Activated CD4-positive, CD25-positive, alpha-beta regulatory T cell treated with anti-CD3 and anti-CD28 coated beads, Interleukin-2, amount 50 U/mL, for 24 hours (primary cell): Measurements from ENCODE around the gene HLCS.

Experiments used
- ATAC-seq, 2 donors: fragments of 150-1000 bp; cut with Tn5 transposase; one replicate each; pipeline ENCODE4 v1.10.0; 2021; ENCODE audit warnings: mild to moderate bottlenecking in 1 of 2, moderate library complexity in 1 of 2

Gene HLCS

DNA sequence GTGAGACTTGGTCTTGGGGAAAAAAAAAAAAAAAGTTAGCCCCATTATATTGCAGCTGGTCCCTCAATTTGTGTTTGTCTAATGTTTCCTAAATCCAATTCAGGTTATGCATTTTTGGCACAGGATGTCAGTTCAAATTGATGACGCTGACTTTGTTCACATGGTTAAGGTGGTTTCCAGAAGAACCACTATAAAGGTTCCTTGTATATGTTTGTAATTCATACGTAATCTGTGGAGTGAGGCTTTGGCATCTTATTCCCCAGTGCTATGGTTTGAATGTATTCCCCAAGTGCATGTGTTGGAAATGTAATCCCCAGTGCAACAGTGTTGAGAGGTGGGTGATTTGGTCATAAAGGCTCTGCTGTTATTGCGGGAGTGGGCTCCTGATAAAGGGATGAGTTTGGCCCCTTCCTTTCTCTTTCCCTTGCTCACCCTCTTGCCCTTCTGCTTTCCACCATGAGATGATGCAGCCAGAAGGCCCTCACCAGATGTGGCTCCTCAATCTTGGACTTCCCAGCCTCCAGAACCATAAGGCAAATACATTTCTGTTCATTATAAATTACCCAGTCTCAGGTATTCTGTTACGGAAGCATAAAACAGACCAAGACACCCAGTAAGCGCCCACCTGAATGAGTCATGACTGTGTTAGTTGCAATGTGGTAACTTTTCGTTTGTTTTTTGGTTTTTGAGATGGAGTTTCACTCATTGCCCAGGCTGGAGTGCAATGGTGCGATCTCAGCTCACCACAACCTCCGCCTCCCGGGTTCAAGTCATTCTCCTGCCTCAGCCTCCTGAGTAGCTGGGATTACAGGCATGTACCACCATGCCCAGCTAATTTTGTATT is 19.5 kb upstream of the HLCS start:
- no peak for ATAC-seq

DNA sequence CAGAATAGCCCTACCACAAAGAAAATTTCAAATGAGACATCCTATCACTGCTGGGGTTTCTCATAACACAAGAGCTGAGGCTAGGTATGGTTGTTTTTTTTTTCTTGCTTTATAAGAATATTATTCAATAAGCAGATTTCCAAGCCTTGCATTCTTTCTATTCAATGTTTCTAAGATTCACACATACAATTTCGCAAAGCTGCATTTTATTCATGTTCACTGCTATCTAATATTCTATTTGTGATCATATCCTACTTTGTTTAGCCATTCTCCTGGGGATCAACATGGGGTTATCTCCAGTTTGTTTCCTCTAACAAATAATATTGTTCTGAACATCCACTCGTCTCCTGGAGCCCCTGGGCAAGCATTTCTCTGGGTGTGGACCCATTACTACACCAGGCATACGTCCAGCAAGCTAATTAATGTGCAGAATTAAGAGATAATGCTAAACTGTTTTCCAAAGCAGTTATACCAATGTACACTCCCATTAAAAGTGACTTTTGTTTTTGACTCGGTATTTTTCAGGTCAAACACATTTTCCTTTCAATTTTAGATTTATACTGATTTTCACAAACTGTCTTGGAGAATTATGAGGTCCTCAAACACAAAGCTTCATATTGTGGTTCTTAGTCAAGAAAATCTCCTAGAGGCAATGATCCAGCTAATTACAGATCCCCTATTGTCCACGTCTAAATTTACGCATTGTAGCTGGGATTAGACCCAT is 15.7 kb upstream of the HLCS start:
- ATAC-seq = no peak

DNA sequence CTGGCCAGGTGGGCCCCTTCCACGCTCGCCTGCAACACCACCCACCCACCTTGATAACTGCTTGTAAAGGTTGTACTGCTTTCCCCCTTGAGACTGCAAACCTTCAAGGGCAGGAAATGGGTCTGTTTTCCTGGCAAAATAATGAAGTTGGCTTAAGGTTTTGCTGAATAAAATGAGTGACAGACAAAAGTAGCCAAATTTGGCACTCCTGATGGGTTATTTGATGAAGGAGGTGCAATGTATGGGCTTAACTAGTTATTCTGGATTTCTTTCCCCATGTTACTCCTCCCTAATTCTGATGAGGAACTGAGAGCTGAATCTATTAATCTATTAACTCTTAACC is 14.6 kb upstream of the HLCS start:
- ATAC-seq = no peak

DNA sequence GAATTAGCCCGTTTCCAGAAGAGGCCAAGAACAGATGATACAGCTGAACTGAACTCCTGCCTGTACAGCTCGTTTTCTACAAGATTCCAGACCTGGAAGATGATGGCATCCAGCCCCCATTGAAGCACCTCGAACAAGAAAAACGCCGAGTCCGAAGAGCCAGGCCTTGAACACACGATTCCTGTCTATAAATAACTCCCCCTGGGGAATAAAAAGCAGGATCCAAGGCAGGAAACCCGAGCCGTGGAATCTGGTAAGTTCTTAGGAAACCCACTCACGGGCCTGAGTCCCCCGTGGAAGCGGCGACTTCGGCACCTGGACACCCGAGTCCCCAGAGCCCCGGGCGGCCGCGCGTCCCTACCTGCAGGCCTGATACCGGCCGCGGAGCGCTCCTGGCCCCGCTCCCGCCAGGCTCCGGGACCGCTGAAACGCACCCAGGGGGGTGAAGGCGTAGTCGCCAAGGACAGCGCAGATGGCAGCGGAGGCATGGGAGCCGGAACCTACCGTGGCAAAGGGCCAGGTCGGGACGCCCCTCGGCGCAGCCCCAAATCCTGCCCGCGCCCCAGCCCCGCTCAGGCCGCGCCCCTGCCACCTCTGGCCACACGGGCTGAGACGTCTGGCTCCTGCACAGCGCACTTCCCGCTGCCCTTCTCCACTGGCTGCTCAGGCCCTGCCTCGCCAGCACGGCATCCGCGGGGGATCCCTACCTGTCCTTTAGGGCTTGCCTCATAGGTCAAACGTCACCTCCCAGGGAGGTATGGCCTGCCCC is 14.0 kb upstream of the HLCS start:
- peak in 1 of 2 donors; percentile 16 for ATAC-seq

DNA sequence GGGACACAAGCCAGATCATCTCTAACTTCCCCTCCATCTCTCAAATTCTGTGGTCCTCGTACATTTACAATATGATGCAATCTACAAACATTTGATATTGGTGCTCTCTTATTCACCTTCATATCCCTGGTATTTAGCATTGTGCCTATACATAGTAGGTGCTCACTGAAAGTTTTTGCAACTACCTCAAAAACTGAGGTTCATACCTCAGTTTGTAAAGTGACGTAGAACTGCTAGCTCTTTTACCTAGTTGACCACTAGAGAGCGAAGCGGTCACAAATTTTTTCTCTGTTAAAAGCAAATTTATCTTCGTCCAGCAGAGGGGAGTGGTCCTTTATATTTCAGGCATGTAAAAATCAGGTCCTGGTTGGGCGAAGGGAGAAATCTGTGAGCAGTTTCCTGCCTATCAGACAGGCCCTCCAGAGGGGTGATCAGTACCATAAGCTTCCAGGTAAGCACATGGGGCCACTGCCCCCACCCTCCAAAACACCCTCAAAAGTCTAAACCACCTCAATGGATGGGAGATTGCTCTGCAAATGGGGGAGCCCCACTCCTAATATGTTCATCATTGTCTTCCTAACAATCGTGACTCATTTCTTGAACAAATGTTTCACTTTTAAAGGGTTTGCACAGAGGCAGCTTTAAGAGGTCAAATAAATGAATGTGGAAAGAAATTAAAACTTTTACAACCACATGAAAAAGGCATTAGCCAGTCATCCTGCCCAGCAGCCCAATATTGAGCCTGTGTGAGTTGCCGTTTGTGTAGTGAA is 10.6 kb upstream of the HLCS start:
- ATAC-seq = peak; percentile 77 to 85

DNA sequence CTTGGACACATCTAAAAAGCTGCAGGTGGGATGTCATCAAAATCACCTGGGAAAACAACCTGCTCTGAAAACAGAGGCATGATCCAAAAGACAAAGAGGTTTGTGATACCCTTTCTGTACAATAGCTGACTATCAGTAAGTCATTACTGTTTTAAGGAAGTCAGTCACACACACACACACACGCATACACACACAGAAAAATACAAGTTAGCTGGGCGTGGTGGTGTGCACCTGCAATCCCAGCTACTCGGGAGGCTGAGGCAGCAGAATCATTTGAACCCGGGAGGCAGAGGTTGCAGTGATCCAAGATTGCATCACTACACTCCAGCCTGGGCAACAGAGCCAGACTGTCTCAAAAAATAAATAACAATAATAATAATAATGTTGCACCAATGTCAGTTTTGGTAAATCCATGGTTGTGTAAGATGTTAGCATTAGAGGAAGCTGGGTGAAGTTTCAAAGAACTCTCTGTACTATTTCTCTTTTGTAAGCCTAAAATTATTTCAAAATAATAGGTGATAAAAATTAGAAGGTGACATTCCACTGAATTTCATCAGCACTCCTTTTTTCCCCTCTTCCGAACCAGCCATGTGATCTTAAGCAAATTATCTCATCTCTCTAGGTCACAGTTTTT is 9.9 kb upstream of the HLCS start:
- ATAC-seq = no peak

DNA sequence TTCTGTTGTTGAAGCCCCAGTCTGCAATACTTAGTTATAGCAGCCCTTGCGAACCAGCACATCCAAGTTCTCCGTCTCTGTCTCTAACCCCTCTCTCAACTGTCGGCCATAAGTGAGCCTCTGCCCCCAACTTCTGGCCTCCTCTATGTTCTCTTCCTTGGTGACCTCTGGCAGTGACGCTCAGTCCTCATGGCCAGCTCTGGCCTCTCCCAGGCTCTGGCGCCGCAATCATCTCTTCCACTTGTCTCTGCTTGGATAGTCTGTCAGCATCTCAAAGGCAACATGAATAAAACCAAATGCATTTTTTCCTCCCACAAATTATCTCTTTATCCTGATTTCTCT is 8.4 kb upstream of the HLCS start:
- ATAC-seq = no peak

DNA sequence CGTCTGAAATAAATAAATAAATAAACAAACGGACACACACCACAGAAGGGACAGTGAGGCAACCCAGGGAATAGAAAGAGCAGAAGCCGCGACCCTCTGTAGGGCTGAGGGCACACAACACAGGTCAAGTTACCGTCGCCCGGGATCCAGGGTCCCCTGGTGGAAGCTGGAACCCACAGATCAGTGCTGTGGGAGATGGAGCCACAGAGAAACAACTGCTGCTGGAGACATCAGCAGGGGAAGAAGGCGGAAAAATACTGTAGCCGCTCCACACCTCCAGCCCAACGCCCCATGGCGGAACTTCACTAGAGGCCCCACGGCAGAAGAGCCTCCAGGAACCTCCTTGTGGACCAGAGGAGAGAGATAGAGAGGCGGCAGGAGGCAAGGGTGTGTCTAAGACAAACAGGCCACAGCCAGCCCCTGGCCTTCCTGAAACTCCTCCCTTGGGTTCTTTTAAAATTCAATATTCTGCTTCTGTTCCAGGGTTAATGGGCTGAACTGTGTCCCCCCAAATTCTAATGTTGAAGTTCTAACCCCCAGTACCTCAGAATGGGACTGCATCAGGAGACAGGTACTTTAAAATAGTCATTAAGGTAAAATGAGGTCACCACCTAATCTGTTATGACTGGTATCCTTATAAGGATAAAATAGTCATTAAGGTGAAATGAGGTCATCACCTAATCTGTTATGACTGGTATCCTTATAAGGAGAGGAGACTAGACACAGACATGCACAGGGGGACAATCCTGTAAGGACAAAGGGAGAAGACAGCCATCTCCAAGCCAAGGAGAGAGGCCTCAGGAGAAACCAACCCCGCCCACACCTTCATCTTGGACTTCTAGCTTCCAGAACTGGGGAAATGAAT is 7.7 kb upstream of the HLCS start:
- ATAC-seq = peak; percentile 53 to 61

DNA sequence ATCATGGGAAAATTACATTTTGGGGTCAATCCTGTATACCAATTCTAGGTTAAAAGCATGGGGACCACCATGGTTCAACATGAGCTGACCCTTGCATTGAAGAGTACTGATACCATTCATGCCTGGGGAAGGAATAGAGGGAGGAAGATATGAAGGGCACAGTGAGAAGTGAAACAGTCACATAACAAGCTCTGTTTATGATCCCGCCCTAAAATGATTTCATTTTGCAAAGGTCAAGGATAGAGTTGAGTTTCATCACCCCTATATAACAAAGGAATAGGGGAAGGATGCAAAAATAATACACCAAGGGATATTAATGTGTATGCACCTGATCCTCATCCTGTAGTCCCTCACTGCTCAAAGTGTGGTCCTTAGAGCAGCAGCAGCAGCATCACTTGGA is 2.5 kb upstream of the HLCS start:
- ATAC-seq = no peak

DNA sequence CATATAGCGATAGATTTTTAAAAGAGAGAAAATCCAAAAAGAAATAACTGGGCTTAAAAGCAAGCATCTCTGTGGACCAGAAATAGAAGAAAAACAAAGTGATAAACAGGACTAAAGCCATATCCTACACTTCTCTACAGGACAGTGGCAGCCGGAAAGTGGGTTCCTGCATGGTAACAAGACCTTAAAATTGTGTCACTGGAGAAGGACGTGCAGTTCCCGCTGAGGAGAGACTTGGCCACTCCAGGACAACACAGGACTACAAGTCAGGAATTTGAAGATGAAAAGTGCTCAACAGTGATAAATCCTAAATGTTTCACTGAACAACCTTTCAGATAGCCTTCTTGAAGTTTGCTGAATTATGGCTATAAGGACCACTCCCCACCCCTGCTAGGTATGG is 1.9 kb upstream of the HLCS start:
- ATAC-seq = no peak

DNA sequence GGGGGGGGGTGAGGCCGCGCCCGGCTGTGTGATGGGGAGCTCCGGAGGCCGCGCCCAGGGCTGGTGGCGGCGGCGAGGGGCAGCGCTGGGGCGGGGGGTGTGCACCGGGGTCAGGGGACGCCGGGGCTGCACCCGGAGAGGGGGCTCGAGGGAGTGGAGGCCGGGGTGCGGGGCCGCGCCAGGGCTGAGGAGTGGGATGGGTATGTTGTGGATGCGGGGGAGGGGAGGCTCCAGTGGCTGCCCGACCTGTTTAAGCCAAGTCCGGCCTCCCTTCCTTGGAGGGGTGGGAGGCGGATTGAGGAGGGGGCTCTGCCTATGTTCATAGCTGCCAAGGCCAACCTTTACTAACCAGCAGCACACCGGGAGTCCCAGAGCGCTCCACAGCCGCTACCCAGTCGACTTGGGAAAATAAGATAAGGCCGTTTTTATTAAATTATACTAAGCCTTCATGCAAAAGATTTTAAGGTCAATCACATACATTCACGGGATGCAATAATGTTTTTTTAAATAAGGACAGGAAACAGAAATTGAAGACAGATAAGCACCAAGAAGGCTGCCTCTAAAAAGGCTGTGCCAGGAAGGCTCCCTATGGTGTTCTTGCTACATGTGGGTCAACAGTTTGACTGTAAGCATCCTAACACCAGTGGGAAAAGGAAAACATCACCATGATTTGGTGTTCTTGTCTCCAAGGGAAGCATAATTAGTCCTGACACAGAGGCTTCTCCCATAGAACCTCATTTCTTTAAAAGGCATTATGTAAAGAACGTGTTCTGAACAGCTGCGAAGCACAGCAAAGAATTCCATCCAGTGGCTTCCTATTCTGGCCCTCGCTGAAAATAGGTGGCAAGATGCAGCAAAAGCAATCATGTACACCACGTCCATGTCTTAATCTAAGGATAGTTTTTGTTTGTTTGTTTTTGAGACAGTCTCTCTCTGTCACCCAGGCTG is 626 bp upstream of the HLCS start:
- ATAC-seq = no peak

DNA sequence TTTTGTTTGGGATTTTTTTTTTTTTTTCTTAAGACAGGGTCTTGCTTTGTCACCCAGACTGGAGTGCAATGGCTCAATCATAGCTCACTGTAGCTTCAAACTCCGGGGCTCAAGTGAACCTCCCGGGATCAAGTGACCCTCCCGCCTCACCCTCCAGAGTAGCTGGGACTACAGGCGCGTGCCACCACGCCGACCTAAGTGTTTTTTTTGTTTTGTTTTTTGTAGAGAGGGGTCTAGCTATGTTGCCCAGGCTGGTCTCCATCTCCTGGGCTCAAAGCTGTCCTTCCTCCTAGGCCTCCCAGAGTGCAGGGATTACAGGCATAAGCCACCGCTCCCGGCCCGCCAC is 776 bp downstream of the HLCS start:
- ATAC-seq = peak in 1 of 2 donors; percentile 5

DNA sequence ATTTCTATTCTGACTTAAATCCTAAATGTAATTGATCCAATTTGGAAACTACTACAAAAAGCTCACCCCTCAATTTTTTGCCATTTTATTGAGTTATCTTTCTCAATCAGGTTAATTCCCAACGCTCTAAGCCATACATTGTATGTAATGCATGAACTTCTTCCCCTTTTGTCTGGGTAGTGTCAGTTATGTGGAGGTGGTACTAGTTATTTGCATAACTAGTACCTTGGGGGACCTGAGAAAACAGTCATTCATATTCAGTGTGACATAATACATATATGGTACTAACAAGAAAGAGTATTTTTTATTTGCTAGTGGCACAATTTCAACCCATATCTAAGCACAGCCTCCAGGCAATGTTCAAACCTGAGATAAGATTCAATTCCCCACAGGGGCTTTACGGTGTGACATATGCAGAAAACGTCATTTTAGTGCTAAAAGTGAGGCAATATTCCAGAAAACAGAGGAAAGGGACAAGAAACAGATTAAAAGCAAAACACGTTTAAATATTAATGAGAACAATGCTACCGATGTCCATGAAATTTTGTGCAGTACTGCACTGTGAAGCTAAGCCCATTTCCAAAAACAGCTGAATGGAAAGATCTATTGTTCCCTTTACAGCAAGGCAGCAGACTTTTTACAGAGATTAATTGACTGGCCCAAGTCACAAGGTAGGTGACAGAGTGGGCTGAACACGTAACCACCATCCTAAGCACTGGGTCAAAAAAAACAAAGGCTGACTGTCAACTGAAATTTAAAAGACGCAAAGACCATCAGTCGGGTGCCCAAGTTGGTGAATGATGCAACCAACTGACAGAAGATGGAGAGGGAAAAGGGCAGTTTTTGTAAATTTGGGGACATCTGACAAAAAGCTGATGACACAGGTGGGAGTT is 1.4 kb downstream of the HLCS start:
- no peak for ATAC-seq

DNA sequence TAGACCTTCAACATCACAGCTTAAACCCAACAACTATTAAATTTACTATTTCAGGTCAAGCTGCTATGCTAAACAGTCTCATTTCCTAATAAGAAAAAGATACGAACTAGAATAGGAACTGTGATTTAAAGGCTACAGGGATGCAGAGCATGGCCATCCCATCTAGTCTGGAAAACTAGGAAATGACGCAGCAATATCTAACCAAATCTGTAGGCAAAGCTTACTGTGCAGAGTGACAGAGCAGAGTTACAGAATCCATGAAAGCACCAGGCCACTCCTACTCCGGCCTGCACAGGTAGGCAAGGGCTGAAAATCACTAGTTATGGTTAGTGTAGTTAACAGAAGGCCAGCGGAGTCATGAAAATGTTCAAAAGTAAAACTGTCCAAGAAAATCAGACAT is 2.1 kb downstream of the HLCS start:
- ATAC-seq = no peak

DNA sequence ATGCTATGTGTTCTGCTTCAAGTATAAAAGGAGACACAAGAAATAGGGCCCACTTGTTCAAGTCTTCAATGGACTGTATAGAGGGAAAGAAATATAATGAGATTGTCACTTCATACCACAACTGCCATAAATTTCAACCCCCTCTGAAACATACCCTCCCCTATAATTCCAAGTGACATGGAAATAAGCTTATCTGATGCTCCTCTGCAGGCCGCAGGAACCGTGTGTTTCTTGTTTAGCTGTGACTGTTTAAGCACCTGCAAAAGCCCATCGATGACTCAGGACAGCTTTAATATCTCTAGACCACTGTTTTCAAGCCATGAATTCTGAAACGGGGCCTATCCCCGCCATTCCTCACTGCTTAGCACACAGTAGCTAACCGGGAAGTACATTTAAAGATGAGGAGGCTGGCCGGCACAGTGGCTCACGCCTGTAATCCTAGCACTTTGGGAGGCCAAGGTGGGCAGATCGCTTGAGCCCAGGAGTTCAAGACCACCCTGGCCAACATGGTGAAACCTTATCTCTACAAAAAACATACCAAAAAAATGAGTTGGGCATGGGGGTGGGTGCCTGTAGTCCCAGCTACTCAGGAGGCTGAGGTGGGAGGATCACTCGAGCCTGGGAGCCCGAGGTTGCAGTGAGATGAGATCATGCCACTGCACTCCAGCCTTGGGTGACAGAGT is 4.2 kb downstream of the HLCS start:
- no peak for ATAC-seq

DNA sequence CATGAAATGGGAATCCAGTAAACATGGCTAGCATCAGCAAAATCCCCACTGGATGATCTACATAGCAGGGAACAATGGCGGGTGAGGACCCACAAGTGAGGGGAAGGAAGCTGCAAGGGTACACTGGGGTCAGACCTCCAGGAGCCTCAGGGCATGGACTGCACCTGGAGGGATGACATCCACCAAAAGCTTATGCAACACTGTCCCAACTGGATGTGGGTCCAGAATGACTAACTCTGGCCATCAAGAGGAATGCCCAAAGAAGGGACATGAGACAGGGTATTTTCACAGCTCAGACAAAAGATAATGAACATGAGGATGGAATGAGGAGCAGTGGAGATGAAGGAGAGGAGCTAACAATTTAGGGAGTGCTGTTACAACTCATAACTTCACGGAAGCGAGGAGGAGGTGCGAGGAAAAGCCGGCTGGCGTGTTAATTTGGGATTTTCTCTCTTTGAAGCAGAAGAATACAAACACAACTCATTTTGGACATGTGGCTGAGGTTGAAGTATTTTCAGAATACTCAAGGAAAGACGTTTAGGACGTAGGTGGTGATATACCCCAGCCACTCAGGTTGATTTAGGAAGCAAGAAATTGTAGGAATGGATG is 5.7 kb downstream of the HLCS start:
- no peak for ATAC-seq

DNA sequence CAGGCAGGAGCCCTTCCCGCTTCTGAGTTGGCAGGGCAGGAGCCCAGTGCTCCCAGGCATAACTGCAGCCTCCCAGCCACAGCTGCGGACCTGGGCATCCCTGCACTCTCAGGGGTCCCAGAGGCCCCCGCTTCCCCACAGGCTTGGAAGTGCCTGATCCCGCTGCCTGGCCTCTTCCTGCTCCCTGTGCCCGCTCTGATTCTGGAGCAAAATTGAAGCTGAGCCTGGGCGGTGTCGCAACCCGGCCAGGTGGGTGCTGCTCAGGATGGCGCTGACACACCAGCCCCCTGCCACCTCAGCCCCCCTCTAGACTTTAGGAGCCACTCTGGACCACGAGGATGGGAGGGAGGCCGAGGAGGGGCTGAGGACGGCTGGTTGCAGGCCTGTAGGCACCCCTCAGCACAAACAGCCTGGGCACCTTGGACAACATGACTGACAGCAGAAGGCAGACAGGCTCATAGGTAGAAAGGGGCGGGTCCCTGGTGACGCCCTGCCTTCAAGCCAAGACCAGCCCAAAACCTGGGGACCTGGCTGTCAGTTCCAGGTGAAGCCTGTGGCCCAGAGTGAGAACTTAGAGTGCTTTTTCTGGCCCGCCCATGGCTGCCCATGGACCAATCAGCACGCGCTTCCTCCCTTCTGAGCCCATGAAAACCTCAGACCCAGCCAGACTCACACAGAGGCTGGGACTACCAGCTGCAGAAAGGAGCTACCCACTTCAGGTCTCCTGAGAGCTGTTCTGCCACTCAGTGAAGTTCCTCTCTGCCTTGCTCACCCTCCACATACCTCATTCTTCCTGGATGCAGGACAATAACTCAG is 7.2 kb downstream of the HLCS start:
- no peak for ATAC-seq
